ENCODE data around the gene TTF1. TPM values are rescaled to one million over a fixed set of nuclear protein-coding genes. Genes with fewer than 3 reads are reported as not detected.

Gene TTF1
- total and polyA plus RNA-seq, 9 of the 15 experiments (the other 6 are each of a cell fraction or from before 2014, with no cell fraction given), result 9.0 to 18.5 (median 15.8) TPM

DNA sequence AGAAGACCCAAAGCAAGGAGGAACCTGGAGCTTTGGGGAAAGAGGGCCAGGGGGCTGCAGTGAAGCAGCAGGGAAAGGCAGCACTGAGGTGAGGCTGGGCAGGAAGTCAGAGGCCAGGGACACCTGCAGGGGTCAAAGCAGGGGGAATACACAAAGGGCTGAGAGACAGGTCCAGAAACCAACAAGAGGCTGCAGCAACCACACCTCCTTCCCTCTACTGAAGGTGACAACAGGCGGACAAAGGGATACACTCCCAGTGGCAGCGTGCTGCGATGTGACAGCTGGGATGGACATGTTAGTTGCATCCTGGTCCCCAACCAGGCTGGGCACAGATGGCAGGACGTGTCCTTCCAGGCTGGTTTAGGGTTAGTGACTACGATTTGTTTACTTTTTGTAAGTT is 15.9 kb upstream of the TTF1 start (continued):
- no peak for TF ChIP-seq ZNF444 (CRISPR knock-in tag; IDR thresholded peaks at IDR 0.05)
- TF ChIP-seq, protein P1, sequence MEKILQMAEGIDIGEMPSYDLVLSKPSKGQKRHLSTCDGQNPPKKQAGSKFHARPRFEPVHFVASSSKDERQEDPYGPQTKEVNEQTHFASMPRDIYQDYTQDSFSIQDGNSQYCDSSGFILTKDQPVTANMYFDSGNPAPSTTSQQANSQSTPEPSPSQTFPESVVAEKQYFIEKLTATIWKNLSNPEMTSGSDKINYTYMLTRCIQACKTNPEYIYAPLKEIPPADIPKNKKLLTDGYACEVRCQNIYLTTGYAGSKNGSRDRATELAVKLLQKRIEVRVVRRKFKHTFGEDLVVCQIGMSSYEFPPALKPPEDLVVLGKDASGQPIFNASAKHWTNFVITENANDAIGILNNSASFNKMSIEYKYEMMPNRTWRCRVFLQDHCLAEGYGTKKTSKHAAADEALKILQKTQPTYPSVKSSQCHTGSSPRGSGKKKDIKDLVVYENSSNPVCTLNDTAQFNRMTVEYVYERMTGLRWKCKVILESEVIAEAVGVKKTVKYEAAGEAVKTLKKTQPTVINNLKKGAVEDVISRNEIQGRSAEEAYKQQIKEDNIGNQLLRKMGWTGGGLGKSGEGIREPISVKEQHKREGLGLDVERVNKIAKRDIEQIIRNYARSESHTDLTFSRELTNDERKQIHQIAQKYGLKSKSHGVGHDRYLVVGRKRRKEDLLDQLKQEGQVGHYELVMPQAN (IDR thresholded peaks at IDR 0.05; ENCODE audit: borderline replicate concordance), result no peak

DNA sequence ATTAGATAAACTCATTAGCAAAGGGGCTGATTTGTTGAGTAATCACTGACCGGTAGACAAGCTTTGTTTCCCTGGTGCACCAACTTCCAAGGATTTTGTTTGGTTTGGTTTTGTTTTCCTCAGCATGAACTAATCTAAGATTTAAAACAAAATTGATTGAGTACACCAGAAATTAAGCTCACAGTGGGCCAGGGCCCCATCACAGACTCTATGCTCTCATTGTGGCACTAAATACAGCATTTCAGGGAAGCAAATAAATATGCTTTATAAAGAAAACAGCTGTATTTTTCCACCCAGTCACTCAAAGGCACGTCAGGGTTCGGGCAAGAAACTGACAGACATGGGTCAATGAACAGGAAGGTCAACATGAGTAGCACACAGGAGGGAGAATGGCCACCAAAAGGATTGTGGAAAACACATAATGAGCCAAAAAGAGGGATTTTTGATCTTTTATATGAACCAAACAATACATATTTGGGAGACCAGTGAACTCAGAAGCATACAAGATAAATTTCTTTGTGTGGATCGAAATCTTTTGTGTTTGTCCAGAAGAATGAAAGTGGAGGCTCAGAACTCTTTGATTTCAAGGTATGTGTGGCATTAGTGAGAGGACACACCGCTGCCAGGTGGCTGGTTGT is 12.2 kb upstream of the TTF1 start:
- CTCF ChIA-PET (ENCODE audit: low intra/inter-chr PET ratio), result no interaction called here
- POLR2A ChIA-PET, result interaction anchor here (0.6 kb wide), 1 partner anchor 414 kb away, joined by 3 read pairs; no protein-coding TSS in a partner anchor
- no peaks in the 10 kb centered on the region for H3K9me3 ChIP-seq (replicated peaks; ENCODE audit: control insufficient read depth, insufficient read depth, low read depth, low read length)
- H3K79me2 ChIP-seq (ENCODE audit: control insufficient read depth, insufficient read depth, low read length), result no peaks in the 10 kb centered on the region
- H3K4me1 ChIP-seq (replicated peaks in 1 of 2; ENCODE audit: control insufficient read depth in 2 of 2, insufficient read depth in 2 of 2, low read length in 2 of 2), result no peaks in the 10 kb centered on the region
- H3K4me2 ChIP-seq (ENCODE audit: insufficient read depth, low read length), result no peak overlapping the region
- no peak overlapping the region for H3K9ac ChIP-seq (ENCODE audit: insufficient read depth in 1 of 2, low read depth in 2 of 2, low read length in 2 of 2)
- no peaks in the 10 kb centered on the region for H3K9me1 ChIP-seq (ENCODE audit: control insufficient read depth, insufficient read depth, low read length)
- TF ChIP-seq, protein P2, sequence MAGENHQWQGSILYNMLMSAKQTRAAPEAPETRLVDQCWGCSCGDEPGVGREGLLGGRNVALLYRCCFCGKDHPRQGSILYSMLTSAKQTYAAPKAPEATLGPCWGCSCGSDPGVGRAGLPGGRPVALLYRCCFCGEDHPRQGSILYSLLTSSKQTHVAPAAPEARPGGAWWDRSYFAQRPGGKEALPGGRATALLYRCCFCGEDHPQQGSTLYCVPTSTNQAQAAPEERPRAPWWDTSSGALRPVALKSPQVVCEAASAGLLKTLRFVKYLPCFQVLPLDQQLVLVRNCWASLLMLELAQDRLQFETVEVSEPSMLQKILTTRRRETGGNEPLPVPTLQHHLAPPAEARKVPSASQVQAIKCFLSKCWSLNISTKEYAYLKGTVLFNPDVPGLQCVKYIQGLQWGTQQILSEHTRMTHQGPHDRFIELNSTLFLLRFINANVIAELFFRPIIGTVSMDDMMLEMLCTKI (IDR thresholded peaks at IDR 0.05; ENCODE audit: partially characterized antibody), result no peak
- TF ChIP-seq MTA1 (IDR thresholded peaks at IDR 0.05; ENCODE audit: borderline replicate concordance) (no peak), ZFP1 (CRISPR knock-in tag; IDR thresholded peaks at IDR 0.05) (no peak), CBX2 (IDR thresholded peaks at IDR 0.05; ENCODE audit: insufficient read depth, low read length, poor library complexity, severe bottlenecking) (peak; percentile 97), ZNF347 (CRISPR knock-in tag; IDR thresholded peaks at IDR 0.05; ENCODE audit: low read depth) (no peak), CBX8 (IDR thresholded peaks at IDR 0.05; ENCODE audit: borderline replicate concordance, extremely low read depth, low read depth, low read length, poor library complexity, severe bottlenecking) (peak; percentile 97), RHOXF2B (CRISPR knock-in tag; conservative IDR thresholded peaks at IDR 0.05) (no peak), ZBTB49 (CRISPR knock-in tag; IDR thresholded peaks at IDR 0.05; ENCODE audit: borderline replicate concordance) (no peak), HES1 (IDR thresholded peaks at IDR 0.05; ENCODE audit: low read depth) (no peak), ZNF695 (CRISPR knock-in tag; IDR thresholded peaks at IDR 0.05) (no peak), MXI1 (IDR thresholded peaks at IDR 0.05; ENCODE audit: low read depth, low read length) (no peak)
- no peak overlapping the region for H2AFZ ChIP-seq (ENCODE audit: low read depth, low read length)
- intact Hi-C loops (cut with micrococcal nuclease) (loop anchor here (10.0 kb wide), 1 partner anchor 546 kb away; no protein-coding TSS in a partner anchor), in situ Hi-C loops (cut with MboI) (loop anchor here (10.0 kb wide), 1 partner anchor 546 kb away; no protein-coding TSS in a partner anchor)
- no TSS peak for BruUV-seq (replicated peaks)
- H3K36me3 ChIP-seq (ENCODE audit: control insufficient read depth, insufficient read depth, low read length), result no peaks in the 10 kb centered on the region
- no peak overlapping the region for H3K4me3 ChIP-seq
- FAIRE-seq (no peak), DNase-seq (ENCODE audit: extremely low read depth in 1 of 4, low spot score in 3 of 4) (no peak), ATAC-seq (no peak)
- H4K20me1 ChIP-seq (replicated peaks; ENCODE audit: control insufficient read depth, insufficient read depth, low read length), result peaks cover 8% of the 10 kb centered on the region; the same call in 1 of the 2 replicates
- under 1% methylated on average over 5 of the region's 5 CpGs for WGBS (ENCODE audit: insufficient coverage, low coverage, missing lambda C conversion rate)
- peaks cover 59 to 61% of the 10 kb centered on the region in 2 experiments for H3K27me3 ChIP-seq (ENCODE audit: control insufficient read depth in 2 of 2, insufficient read depth in 2 of 2, low read length in 2 of 2)
- no peak overlapping the region for H3K27ac ChIP-seq (ENCODE audit: extremely low read depth, low read depth, low read length)

All from K562 (cell line).